ENCODE data around the gene KAT7. TPM values are rescaled to one million over a fixed set of nuclear protein-coding genes. Genes with fewer than 3 reads are reported as not detected.

The KAT7 gene
- polyA plus RNA-seq, 1 of the 3 experiments (the other 2 are of a cell fraction), result 20.2 TPM

DNA sequence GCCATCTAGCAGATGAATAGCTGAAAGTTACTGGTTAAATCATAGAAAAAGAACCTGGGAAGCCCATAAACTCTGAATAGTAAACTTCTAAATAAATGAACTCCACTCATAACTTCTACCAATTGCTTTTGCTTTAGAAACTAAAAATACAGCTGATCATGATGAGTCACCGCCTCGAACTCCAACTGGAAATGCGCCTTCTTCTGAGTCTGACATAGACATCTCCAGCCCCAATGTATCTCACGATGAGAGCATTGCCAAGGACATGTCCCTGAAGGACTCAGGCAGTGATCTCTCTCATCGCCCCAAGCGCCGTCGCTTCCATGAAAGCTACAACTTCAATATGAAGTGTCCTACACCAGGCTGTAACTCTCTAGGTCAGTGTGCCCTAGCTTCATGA lies 9.7 kb downstream of the KAT7 start:
- H3K4me3 ChIP-seq (ENCODE audit: low read depth in 2 of 2, low read length in 1 of 2), result no peak overlapping the region
- TF ChIP-seq MEF2A (IDR thresholded peaks at IDR 0.05; ENCODE audit: borderline replicate concordance, low read depth) (no peak), GATA2 (CRISPR knock-in tag; IDR thresholded peaks at IDR 0.05) (no peak), FOSL2 (IDR thresholded peaks at IDR 0.05; ENCODE audit: borderline replicate concordance, low read depth) (peak; percentile 31; the same call in 1 of the 2 replicates)
- TF ChIP-seq, protein P1, sequence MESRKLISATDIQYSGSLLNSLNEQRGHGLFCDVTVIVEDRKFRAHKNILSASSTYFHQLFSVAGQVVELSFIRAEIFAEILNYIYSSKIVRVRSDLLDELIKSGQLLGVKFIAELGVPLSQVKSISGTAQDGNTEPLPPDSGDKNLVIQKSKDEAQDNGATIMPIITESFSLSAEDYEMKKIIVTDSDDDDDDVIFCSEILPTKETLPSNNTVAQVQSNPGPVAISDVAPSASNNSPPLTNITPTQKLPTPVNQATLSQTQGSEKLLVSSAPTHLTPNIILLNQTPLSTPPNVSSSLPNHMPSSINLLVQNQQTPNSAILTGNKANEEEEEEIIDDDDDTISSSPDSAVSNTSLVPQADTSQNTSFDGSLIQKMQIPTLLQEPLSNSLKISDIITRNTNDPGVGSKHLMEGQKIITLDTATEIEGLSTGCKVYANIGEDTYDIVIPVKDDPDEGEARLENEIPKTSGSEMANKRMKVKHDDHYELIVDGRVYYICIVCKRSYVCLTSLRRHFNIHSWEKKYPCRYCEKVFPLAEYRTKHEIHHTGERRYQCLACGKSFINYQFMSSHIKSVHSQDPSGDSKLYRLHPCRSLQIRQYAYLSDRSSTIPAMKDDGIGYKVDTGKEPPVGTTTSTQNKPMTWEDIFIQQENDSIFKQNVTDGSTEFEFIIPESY (IDR thresholded peaks at IDR 0.05; ENCODE audit: borderline replicate concordance, low read depth), result no peak
- no peak for DNase-seq
- H3K4me2 ChIP-seq, result no peak overlapping the region
- H3K36me3 ChIP-seq (replicated peaks in 1 of 2; ENCODE audit: control insufficient read depth in 1 of 2, insufficient read depth in 2 of 2, low read length in 1 of 2), result peaks cover 58 to 89% of the 10 kb centered on the region in 2 experiments
- no peaks in the 10 kb centered on the region for H3K9me3 ChIP-seq
- ChIA-PET POLR2A (interaction anchor here (1.1 kb wide), 1 partner anchor 34 kb away, joined by 4 read pairs; the partner anchor contains the start of gene FAM117A), CTCF (interaction anchor here (0.9 to 1.2 kb wide), 5 partner anchors 62 to 231 kb away, joined by 3 to 5 read pairs (median 4); no protein-coding TSS in a partner anchor)
- H3K27me3 ChIP-seq (ENCODE audit: insufficient read depth), result no peaks in the 10 kb centered on the region
- H3K27ac ChIP-seq (ENCODE audit: low read depth in 2 of 2, low read length in 1 of 2), result peak overlapping the region in 1 of 2 experiments; percentile 0; a peak in 1 of 4 replicates
- no peak overlapping the region for H3K9ac ChIP-seq
- peaks cover 45% of the 10 kb centered on the region for H4K20me1 ChIP-seq (ENCODE audit: insufficient read depth)
- H3K4me1 ChIP-seq (ENCODE audit: control insufficient read depth in 1 of 2, insufficient read depth in 2 of 2, low read depth in 1 of 2, low read length in 1 of 2), result no peaks in the 10 kb centered on the region
- H3K9me2 ChIP-seq, result no peaks in the 10 kb centered on the region
- 94% methylated on average over 8 of the region's 8 CpGs for WGBS (ENCODE audit: low lambda C conversion rate)
- peaks cover 97% of the 10 kb centered on the region for H3K79me2 ChIP-seq (ENCODE audit: insufficient read depth)
- H3F3A ChIP-seq (replicated peaks; ENCODE audit: insufficient read depth), result no peaks in the 10 kb centered on the region
- H2AFZ ChIP-seq (ENCODE audit: low read depth), result no peak overlapping the region

DNA sequence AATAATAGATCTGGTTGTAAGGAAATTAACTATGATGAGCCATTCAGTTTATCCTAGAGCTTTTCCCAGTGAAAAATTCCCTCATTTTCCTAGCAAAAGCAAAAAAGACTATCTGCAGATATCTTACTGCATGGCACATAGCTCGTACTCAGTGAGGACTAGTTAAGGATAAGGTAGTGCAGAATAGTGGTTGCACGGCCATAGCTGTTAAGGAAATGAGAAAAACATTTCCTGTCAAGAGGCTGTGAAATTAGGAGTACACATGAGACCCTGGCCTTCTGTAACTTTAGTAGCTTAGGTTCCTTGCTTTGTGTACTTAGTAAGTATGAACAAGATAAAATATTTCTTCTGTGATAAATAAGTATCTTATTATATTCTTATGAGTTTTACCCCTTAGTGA lies 10.3 kb downstream of the KAT7 start:
- no peak for TF ChIP-seq GATA2 (CRISPR knock-in tag; IDR thresholded peaks at IDR 0.05)
- TF ChIP-seq RFX5 (IDR thresholded peaks at IDR 0.05; ENCODE audit: low read length), result no peak
- no peak for TF ChIP-seq TCF12 (IDR thresholded peaks at IDR 0.05)
- TF ChIP-seq, protein P2, sequence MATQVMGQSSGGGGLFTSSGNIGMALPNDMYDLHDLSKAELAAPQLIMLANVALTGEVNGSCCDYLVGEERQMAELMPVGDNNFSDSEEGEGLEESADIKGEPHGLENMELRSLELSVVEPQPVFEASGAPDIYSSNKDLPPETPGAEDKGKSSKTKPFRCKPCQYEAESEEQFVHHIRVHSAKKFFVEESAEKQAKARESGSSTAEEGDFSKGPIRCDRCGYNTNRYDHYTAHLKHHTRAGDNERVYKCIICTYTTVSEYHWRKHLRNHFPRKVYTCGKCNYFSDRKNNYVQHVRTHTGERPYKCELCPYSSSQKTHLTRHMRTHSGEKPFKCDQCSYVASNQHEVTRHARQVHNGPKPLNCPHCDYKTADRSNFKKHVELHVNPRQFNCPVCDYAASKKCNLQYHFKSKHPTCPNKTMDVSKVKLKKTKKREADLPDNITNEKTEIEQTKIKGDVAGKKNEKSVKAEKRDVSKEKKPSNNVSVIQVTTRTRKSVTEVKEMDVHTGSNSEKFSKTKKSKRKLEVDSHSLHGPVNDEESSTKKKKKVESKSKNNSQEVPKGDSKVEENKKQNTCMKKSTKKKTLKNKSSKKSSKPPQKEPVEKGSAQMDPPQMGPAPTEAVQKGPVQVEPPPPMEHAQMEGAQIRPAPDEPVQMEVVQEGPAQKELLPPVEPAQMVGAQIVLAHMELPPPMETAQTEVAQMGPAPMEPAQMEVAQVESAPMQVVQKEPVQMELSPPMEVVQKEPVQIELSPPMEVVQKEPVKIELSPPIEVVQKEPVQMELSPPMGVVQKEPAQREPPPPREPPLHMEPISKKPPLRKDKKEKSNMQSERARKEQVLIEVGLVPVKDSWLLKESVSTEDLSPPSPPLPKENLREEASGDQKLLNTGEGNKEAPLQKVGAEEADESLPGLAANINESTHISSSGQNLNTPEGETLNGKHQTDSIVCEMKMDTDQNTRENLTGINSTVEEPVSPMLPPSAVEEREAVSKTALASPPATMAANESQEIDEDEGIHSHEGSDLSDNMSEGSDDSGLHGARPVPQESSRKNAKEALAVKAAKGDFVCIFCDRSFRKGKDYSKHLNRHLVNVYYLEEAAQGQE (IDR thresholded peaks at IDR 0.05; ENCODE audit: low read depth, low read length), result no peak
- TF ChIP-seq RXRA (IDR thresholded peaks at IDR 0.05; ENCODE audit: borderline replicate concordance, low read depth), result no peak
- no peak for TF ChIP-seq MEF2A (IDR thresholded peaks at IDR 0.05; ENCODE audit: borderline replicate concordance, low read depth)
- TF ChIP-seq, protein P1 (IDR thresholded peaks at IDR 0.05; ENCODE audit: borderline replicate concordance, low read depth), result no peak
- no peak for TF ChIP-seq EP300 (IDR thresholded peaks at IDR 0.05; ENCODE audit: borderline replicate concordance in 1 of 2, low read depth in 1 of 2, low read length in 1 of 2)
- TF ChIP-seq, protein P3, sequence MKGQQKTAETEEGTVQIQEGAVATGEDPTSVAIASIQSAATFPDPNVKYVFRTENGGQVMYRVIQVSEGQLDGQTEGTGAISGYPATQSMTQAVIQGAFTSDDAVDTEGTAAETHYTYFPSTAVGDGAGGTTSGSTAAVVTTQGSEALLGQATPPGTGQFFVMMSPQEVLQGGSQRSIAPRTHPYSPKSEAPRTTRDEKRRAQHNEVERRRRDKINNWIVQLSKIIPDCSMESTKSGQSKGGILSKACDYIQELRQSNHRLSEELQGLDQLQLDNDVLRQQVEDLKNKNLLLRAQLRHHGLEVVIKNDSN (IDR thresholded peaks at IDR 0.05; ENCODE audit: borderline replicate concordance, low read depth), result no peak
- TF ChIP-seq TEAD4 (IDR thresholded peaks at IDR 0.05; ENCODE audit: borderline replicate concordance, insufficient read depth), result no peak
- no peak for TF ChIP-seq CHD2 (IDR thresholded peaks at IDR 0.05; ENCODE audit: low read length, partially characterized antibody)
- TF ChIP-seq GABPA (IDR thresholded peaks at IDR 0.05; ENCODE audit: low read depth), result no peak
- TF ChIP-seq, protein P4, sequence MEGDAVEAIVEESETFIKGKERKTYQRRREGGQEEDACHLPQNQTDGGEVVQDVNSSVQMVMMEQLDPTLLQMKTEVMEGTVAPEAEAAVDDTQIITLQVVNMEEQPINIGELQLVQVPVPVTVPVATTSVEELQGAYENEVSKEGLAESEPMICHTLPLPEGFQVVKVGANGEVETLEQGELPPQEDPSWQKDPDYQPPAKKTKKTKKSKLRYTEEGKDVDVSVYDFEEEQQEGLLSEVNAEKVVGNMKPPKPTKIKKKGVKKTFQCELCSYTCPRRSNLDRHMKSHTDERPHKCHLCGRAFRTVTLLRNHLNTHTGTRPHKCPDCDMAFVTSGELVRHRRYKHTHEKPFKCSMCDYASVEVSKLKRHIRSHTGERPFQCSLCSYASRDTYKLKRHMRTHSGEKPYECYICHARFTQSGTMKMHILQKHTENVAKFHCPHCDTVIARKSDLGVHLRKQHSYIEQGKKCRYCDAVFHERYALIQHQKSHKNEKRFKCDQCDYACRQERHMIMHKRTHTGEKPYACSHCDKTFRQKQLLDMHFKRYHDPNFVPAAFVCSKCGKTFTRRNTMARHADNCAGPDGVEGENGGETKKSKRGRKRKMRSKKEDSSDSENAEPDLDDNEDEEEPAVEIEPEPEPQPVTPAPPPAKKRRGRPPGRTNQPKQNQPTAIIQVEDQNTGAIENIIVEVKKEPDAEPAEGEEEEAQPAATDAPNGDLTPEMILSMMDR (IDR thresholded peaks at IDR 0.05), result no peak
- DNase-seq, result no peak
- Histone ChIP-seq H3K4me2 (no peak overlapping the region), H3K9ac (no peak overlapping the region), H2AFZ (ENCODE audit: low read depth) (no peak overlapping the region), H3K9me2 (no peaks in the 10 kb centered on the region), H3K4me3 (ENCODE audit: low read depth in 2 of 2, low read length in 1 of 2) (no peak overlapping the region), H3K27ac (ENCODE audit: low read depth in 2 of 2, low read length in 1 of 2) (peak overlapping the region in 1 of 2 experiments; percentile 0; a peak in 1 of 4 replicates), H3K27me3 (ENCODE audit: insufficient read depth) (no peaks in the 10 kb centered on the region), H3K4me1 (ENCODE audit: control insufficient read depth in 1 of 2, insufficient read depth in 2 of 2, low read depth in 1 of 2, low read length in 1 of 2) (no peaks in the 10 kb centered on the region), H4K20me1 (ENCODE audit: insufficient read depth) (peaks cover 40% of the 10 kb centered on the region), H3K79me2 (ENCODE audit: insufficient read depth) (peaks cover 96% of the 10 kb centered on the region), H3K9me3 (no peaks in the 10 kb centered on the region), H3F3A (replicated peaks; ENCODE audit: insufficient read depth) (no peaks in the 10 kb centered on the region), H3K36me3 (replicated peaks in 1 of 2; ENCODE audit: control insufficient read depth in 1 of 2, insufficient read depth in 2 of 2, low read length in 1 of 2) (peaks cover 55 to 83% of the 10 kb centered on the region in 2 experiments)
- ChIA-PET CTCF (interaction anchor here (0.9 to 1.3 kb wide), 5 partner anchors 20 to 198 kb away, joined by 3 to 5 read pairs (median 4); no protein-coding TSS in a partner anchor), POLR2A (interaction anchor here (1.1 kb wide), 1 partner anchor 35 kb away, joined by 4 read pairs; the partner anchor contains the start of gene FAM117A)
- WGBS (ENCODE audit: low lambda C conversion rate), result 88% methylated on average over 2 of the region's 2 CpGs

Data from SK-N-SH (cell line).